CD14-positive monocyte (primary cell): ENCODE measurements around the gene PCP2. TPM values are rescaled to one million over a fixed set of nuclear protein-coding genes. Genes with fewer than 3 reads are reported as not detected.

Experiments used
- DNase-seq, 3 donors: peaks; one replicate each; pipeline ENCODE4 v3.0.0-alpha.2; 2011 to 2022
- H2AFZ ChIP-seq: 2 replicates; pipeline ENCODE4 v1.6.0; 2012; ENCODE audit warnings: mild to moderate bottlenecking, low read depth, low read length, inconsistent platforms; ENCODE audit not compliant: insufficient read depth, poor library complexity, severe bottlenecking
- H3K27ac ChIP-seq, 2 donors: 1 replicate in 1 of 2; 2 replicates in 1 of 2; pipeline ENCODE4 v1.5.1; 2012 to 2013; ENCODE audit warnings: low read length in 2 of 2, control low read depth in 1 of 2, inconsistent platforms in 1 of 2, low read depth in 1 of 2, mild to moderate bottlenecking in 1 of 2
- H3K27me3 ChIP-seq, 2 donors: one replicate each; pipeline versions ENCODE4 v1.6.0 to v1.6.1; 2011 to 2013; ENCODE audit warnings: low read length in 2 of 2; ENCODE audit not compliant: control insufficient read depth in 2 of 2, insufficient read depth in 2 of 2
- H3K36me3 ChIP-seq, 2 donors: replicated peaks in 1 of 2; 1 replicate in 1 of 2; 2 replicates in 1 of 2; pipeline versions ENCODE4 v1.5.1 to v1.6.1; 2012 to 2013; ENCODE audit warnings: low read length in 2 of 2, control low read depth in 1 of 2, inconsistent platforms in 1 of 2, mild to moderate bottlenecking in 1 of 2; ENCODE audit not compliant: insufficient read depth in 2 of 2, control insufficient read depth in 1 of 2
- H3K4me1 ChIP-seq, 2 donors: 1 replicate in 1 of 2; 2 replicates in 1 of 2; pipeline versions ENCODE4 v1.5.1 to v1.6.1; 2012 to 2013; ENCODE audit warnings: low read length in 2 of 2, control low read depth in 1 of 2, inconsistent platforms in 1 of 2, mild to moderate bottlenecking in 1 of 2, moderate library complexity in 1 of 2; ENCODE audit not compliant: insufficient read depth in 2 of 2, control insufficient read depth in 1 of 2
- H3K4me2 ChIP-seq: replicated peaks from 2 replicates; pipeline ENCODE3; 2012; ENCODE audit warnings: low read length, moderate library complexity, mild to moderate bottlenecking; ENCODE audit not compliant: poor library complexity, severe bottlenecking; ENCODE audit errors: extremely low read depth
- H3K4me3 ChIP-seq, 3 experiments: fragments of 200-600 bp in 1 of 3; sonication (generic) in 1 of 3; replicated peaks in 1 of 3; 1 replicate in 2 of 3; 2 replicates in 1 of 3; pipeline ENCODE4 v1.5.1; 2011 to 2013; ENCODE audit warnings: low read length in 3 of 3, mild to moderate bottlenecking in 3 of 3, control low read depth in 2 of 3, low read depth in 2 of 3, inconsistent platforms in 1 of 3, moderate library complexity in 1 of 3
- H3K79me2 ChIP-seq: 2 replicates; pipeline ENCODE4 v1.6.0; 2012; ENCODE audit warnings: mild to moderate bottlenecking, control low read depth, inconsistent platforms, low read length, moderate library complexity; ENCODE audit not compliant: insufficient read depth
- H3K9ac ChIP-seq: 2 replicates; pipeline ENCODE4 v1.6.0; 2017; ENCODE audit warnings: low read length, mild to moderate bottlenecking; ENCODE audit not compliant: insufficient read depth, poor library complexity, severe bottlenecking
- H3K9me3 ChIP-seq, 2 donors: replicated peaks in 1 of 2; 1 replicate in 1 of 2; 2 replicates in 1 of 2; pipeline versions ENCODE4 v1.5.1 to v1.6.1; 2012 to 2013; ENCODE audit warnings: low read length in 2 of 2, control low read depth in 1 of 2; ENCODE audit not compliant: control insufficient read depth in 1 of 2, insufficient read depth in 1 of 2
- H4K20me1 ChIP-seq: 2 replicates; pipeline ENCODE4 v1.6.0; 2012; ENCODE audit warnings: mild to moderate bottlenecking, low read length, control low read depth, moderate library complexity; ENCODE audit not compliant: insufficient read depth
- H3K27ac Mint-ChIP-seq, 7 donors: one replicate each; pipeline ENCODE4 v1.8.0; 2020; ENCODE audit warnings: mild to moderate bottlenecking in 7 of 7, mixed read lengths in 7 of 7, moderate library complexity in 6 of 7, inconsistent platforms in 2 of 7
- H3K27me3 Mint-ChIP-seq, 3 donors: one replicate each; pipeline ENCODE4 v1.8.0; 2021 to 2022; ENCODE audit warnings: low read depth in 3 of 3, mild to moderate bottlenecking in 3 of 3, mixed read lengths in 3 of 3, moderate library complexity in 3 of 3, inconsistent platforms in 1 of 3
- H3K36me3 Mint-ChIP-seq, 2 donors: one replicate each; pipeline ENCODE4 v1.8.0; 2020; ENCODE audit warnings: mixed read lengths in 2 of 2, inconsistent platforms in 1 of 2, mild to moderate bottlenecking in 1 of 2
- H3K4me1 Mint-ChIP-seq: one replicate; pipeline ENCODE4 v1.8.0; 2020; ENCODE audit warnings: mild to moderate bottlenecking, mixed read lengths
- H3K4me3 Mint-ChIP-seq, 2 donors: one replicate each; pipeline ENCODE4 v1.8.0; 2020; ENCODE audit warnings: mild to moderate bottlenecking in 2 of 2, mixed read lengths in 2 of 2, moderate library complexity in 1 of 2
- H3K9me3 Mint-ChIP-seq, 7 donors: one replicate each; pipeline ENCODE4 v1.8.0; 2020 to 2022; ENCODE audit warnings: mixed read lengths in 7 of 7, mild to moderate bottlenecking in 6 of 7, moderate library complexity in 6 of 7, inconsistent platforms in 2 of 7
- WGBS: methylation state at CpG from one replicate; pipeline ENCODE4 v1.1.5; 2013; ENCODE audit warnings: missing lambda C conversion rate; ENCODE audit not compliant: insufficient coverage; 5-methylcytosine and 5-hydroxymethylcytosine counted together
- intact Hi-C, 2 donors: fragments of 100-400 bp; cut with micrococcal nuclease; formaldehyde crosslinking; loops; one replicate each; pipeline versions ENCODE4 v1.15.0 to v1.15.1; 2023
- polyA plus RNA-seq, 3 donors: library from polyadenylated mRNA; depleted of rRNA in 1 of 3; unstranded in 2 of 3; stranded (reverse) in 1 of 3; fragments of 300-500 nt in 2 of 3; fragments of >200 nt in 1 of 3; fragmentation: Illumina TruSeq in 2 of 3; gene quantifications; 1 replicate in 2 of 3; 2 replicates in 1 of 3; pipeline ENCODE4 v1.2.3, GENCODE V29; 2012 to 2021
- TF ChIP-seq, protein P1 (sequence below): fragments of 200-600 bp; IDR thresholded peaks from one replicate; pipeline ENCODE4 v1.8.0; 2022; ENCODE audit warnings: antibody characterized with exemption, mild to moderate bottlenecking

The PCP2 gene
- polyA plus RNA-seq, 3 donors, result 1.8 TPM; not detected in 2

DNA sequence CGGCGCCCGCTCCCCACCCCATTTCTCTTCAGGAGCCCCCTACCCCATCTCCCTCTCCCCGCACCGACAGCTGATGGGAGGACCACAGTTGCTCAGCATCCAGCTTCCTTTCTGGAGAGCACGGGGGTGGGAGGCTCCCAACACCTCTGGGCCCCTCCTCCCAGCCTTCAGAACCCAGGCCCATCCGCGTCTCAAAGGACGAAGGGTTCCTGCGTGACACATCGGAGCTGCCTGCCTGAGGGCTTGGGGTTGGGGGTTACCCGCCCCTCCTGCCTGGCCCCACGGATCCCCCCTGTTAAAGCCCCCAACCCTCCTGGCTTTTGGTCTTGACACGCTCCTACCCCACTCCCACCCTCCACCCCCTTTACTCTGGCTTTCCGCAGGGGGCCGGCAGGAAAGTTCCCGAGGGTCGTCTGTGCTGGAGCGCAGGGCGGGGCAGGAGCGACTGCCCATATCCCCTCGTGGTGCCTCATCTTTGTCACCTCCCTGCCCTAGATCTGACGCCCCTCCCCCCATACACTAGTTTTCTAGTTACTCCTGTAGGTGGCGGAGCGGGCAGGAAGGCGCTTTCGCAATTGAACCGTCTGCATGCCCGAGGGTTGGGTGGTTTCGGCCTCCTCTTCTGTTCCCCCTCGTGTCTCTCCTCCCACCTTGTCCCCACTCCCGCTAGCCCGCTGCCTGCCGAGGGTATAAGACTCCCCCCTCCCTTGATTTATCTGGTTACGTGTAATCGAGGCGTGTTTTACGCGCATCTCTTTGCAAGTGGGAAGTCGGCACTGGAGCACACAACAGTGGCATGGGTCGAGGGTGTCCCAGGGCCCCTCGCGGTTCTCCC is 48.0 kb upstream of the PCP2 start:
- H3K4me1 ChIP-seq, result peaks cover 50 to 62% of the 10 kb centered on the region in 2 donors
- H3K4me3 Mint-ChIP-seq, result peak overlapping the region; percentile 89 to 92
- no peaks in the 10 kb centered on the region for H3K9me3 Mint-ChIP-seq
- H3K9me3 ChIP-seq, result no peaks in the 10 kb centered on the region
- peak overlapping the region; percentile 95 to 99 (median 96) for H3K4me3 ChIP-seq
- peak overlapping the region; percentile 97 for H3K4me2 ChIP-seq
- H3K79me2 ChIP-seq, result peaks cover 82% of the 10 kb centered on the region
- peaks cover 0 to 4% (median 3%) of the 10 kb centered on the region in 3 donors for H3K27me3 Mint-ChIP-seq
- H3K27ac ChIP-seq, result peak overlapping the region; percentile 96
- DNase-seq, result peak; percentile 93 to 95 (median 95)
- H3K27ac Mint-ChIP-seq, result peak overlapping the region; percentile 93 to 98 (median 96)
- H3K36me3 Mint-ChIP-seq, result peaks cover 21 to 48% of the 10 kb centered on the region in 2 donors
- H3K27me3 ChIP-seq, result no peaks in the 10 kb centered on the region
- H3K36me3 ChIP-seq, result peaks cover 12 to 31% of the 10 kb centered on the region in 2 donors
- H2AFZ ChIP-seq, result peak overlapping the region; percentile 68
- peak overlapping the region; percentile 98 for H3K9ac ChIP-seq
- TF ChIP-seq, protein P1, sequence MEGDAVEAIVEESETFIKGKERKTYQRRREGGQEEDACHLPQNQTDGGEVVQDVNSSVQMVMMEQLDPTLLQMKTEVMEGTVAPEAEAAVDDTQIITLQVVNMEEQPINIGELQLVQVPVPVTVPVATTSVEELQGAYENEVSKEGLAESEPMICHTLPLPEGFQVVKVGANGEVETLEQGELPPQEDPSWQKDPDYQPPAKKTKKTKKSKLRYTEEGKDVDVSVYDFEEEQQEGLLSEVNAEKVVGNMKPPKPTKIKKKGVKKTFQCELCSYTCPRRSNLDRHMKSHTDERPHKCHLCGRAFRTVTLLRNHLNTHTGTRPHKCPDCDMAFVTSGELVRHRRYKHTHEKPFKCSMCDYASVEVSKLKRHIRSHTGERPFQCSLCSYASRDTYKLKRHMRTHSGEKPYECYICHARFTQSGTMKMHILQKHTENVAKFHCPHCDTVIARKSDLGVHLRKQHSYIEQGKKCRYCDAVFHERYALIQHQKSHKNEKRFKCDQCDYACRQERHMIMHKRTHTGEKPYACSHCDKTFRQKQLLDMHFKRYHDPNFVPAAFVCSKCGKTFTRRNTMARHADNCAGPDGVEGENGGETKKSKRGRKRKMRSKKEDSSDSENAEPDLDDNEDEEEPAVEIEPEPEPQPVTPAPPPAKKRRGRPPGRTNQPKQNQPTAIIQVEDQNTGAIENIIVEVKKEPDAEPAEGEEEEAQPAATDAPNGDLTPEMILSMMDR, result peak; percentile 64
- peaks cover 30% of the 10 kb centered on the region for H4K20me1 ChIP-seq
- peaks cover 58% of the 10 kb centered on the region for H3K4me1 Mint-ChIP-seq
- WGBS, result 1% methylated on average over 38 of the region's 43 CpGs
- intact Hi-C loops, result loop anchor here (2.0 to 5.0 kb wide), 4 partner anchors 34 to 117 kb away; partner anchors contain the start of gene STXBP2 (in 1 of the 2)

DNA sequence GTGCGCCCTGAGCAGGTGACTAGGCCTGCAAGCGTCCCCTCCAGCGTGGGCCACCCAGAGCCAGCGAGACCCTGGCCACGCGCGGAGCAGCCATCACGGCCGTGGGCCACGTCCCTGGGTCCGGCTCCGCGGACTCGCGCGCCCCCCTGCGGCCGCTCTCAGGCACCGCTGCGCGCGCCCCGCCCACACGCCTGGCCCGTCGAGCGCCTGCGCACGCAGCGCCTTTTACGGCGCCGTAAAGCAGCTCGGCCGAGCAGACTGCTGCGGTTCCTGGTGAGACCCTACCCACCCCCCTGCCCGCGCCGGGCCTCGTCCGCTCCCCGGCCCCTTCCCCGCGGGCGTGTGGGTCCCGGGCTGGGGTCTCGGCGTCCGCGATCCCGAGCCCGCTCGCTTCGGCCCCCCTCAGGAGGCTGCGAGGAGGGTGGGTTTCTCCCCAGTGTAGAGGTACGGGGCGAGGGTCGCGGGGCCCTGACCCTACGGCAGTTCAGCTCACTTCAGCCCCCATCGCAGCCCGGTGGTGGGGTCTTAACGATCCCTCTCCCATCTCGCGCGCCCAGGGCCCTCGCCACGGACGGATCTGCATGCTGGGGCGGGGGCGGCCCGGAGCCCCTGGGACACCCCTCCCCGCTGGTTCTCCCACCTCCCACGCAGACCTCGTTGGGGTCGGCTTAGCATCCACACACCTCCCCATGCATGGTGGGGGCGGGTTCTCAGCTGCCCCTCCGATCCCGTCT is 47.3 kb upstream of the PCP2 start, which contains the start of gene TRAPPC5:
Gene TRAPPC5, plus strand, starts transcription at position 228 of the 734 bp plus-strand sequence. CDS start 1,421 bp downstream, outside the sequence.
- Mint-ChIP-seq H3K27ac (peak within 1 kb of the TSS; percentile 95 to 99 (median 98)), H3K36me3 (peaks cover 20 to 44% of the 10 kb centered on the region in 2 donors), H3K9me3 (no peaks in the 10 kb centered on the region), H3K27me3 (peaks cover 0 to 2% (median 0%) of the 10 kb centered on the region in 3 donors), H3K4me1 (peaks cover 61% of the 10 kb centered on the region), H3K4me3 (peak within 1 kb of the TSS; percentile 89 to 92)
- no peaks in the 10 kb centered on the region for H3K27me3 ChIP-seq
- peak within 1 kb of the TSS; percentile 95 to 99 (median 96) for H3K4me3 ChIP-seq
- H3K4me1 ChIP-seq, result peaks cover 58 to 70% of the 10 kb centered on the region in 2 donors
- H3K36me3 ChIP-seq, result peaks cover 12 to 30% of the 10 kb centered on the region in 2 donors
- under 1% methylated on average over 59 of the region's 79 CpGs for WGBS
- H3K27ac ChIP-seq, result peak within 1 kb of the TSS; percentile 96
- TF ChIP-seq, protein P1, result peak; percentile 95
- H3K9ac ChIP-seq, result peak within 1 kb of the TSS; percentile 98
- H4K20me1 ChIP-seq, result peaks cover 30% of the 10 kb centered on the region
- peak within 1 kb of the TSS; percentile 68 for H2AFZ ChIP-seq
- intact Hi-C loops, result loop anchor here (2.0 to 5.0 kb wide), 4 partner anchors 33 to 118 kb away; partner anchors contain the start of gene STXBP2 (in 1 of the 2)
- peak within 1 kb of the TSS; percentile 97 for H3K4me2 ChIP-seq
- peaks cover 90% of the 10 kb centered on the region for H3K79me2 ChIP-seq
- H3K9me3 ChIP-seq, result no peaks in the 10 kb centered on the region
- DNase-seq, result peak; percentile 85 to 89 (median 89)
